ENCODE measurements around the gene GNRHR. TPM values are rescaled to one million over a fixed set of nuclear protein-coding genes. Genes with fewer than 3 reads are reported as not detected.

The GNRHR gene
- total and polyA plus RNA-seq, 10 donors = 0.37 TPM; not detected in 9

DNA sequence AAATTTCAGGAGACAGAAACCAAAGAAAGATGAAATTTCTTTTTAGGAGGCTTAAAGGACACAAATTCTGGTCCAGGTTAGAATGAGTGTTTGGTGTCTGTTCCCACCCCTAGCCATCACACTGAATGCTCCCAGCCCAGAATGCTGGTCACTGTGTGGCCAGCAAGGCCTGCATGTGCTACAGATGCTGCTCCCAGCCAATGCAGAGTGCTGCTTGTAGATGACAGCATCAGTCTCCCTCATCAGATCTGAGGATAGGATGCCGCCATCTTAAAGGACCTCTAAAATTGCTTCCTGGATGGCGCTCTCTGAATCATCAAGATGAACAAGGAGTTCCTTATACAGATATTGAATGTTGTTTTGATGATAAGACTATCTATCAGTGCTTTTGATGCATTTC lies 35.3 kb downstream of the GNRHR start:
- no peak overlapping the region for H3K4me3 ChIP-seq
- H3K4me1 ChIP-seq = peaks cover 0 to 5% (median 0%) of the 10 kb centered on the region in 6 donors
- no peaks in the 10 kb centered on the region for H3K27me3 ChIP-seq (replicated peaks in 1 of 7)
- peaks cover 0 to 47% (median 8%) of the 10 kb centered on the region in 6 donors for H3K36me3 ChIP-seq
- 94 to 99% (median 99%) methylated on average over 2 of the region's 2 CpGs for WGBS, 5 donors
- H3K27ac ChIP-seq = no peak overlapping the region
- H3K9me3 ChIP-seq = no peaks in the 10 kb centered on the region
- intact Hi-C loops (cut with DNase I; ENCODE audit: low total_unique reads) = no loop called here
- no peak for DNase-seq
- TF ChIP-seq POLR2AphosphoS5 (IDR thresholded peaks at IDR 0.05) (no peak), POLR2A (IDR thresholded peaks at IDR 0.05) (no peak), CTCF (IDR thresholded peaks at IDR 0.05 in 8 of 11, conservative IDR thresholded peaks at IDR 0.05 in 3 of 11) (no peak)

- no peak for DNase-seq
- 95 to 100% (median 98%) methylated on average over 2 of the region's 2 CpGs for WGBS, 5 donors
- intact Hi-C loops (cut with DNase I; ENCODE audit: low total_unique reads) = no loop called here
- TF ChIP-seq POLR2AphosphoS5 (IDR thresholded peaks at IDR 0.05) = no peak
- TF ChIP-seq CTCF (IDR thresholded peaks at IDR 0.05 in 8 of 11, conservative IDR thresholded peaks at IDR 0.05 in 3 of 11) = no peak
- TF ChIP-seq POLR2A (IDR thresholded peaks at IDR 0.05) = no peak
- Histone ChIP-seq H3K36me3 (peaks cover 0 to 51% (median 8%) of the 10 kb centered on the region in 6 donors), H3K4me1 (peaks cover 0 to 15% (median 0%) of the 10 kb centered on the region in 6 donors), H3K9me3 (no peaks in the 10 kb centered on the region), H3K4me3 (no peak overlapping the region), H3K27me3 (replicated peaks in 1 of 7) (no peaks in the 10 kb centered on the region), H3K27ac (no peak overlapping the region)
Measured at GRCh38 chr4:67717586-67717985, 36.6 kb downstream of the GNRHR start.

- 81 to 99% (median 89%) methylated on average over 6 of the region's 6 CpGs for WGBS, 5 donors
- H3K27me3 ChIP-seq (replicated peaks in 1 of 7) = no peaks in the 10 kb centered on the region
- H3K27ac ChIP-seq = no peak overlapping the region
- H3K9me3 ChIP-seq = no peaks in the 10 kb centered on the region
- peaks cover 0 to 40% (median 0%) of the 10 kb centered on the region in 6 donors for H3K36me3 ChIP-seq
- intact Hi-C loops (cut with DNase I; ENCODE audit: low total_unique reads) = no loop called here
- TF ChIP-seq POLR2A (IDR thresholded peaks at IDR 0.05) = no peak
- peaks cover 0 to 15% (median 0%) of the 10 kb centered on the region in 6 donors for H3K4me1 ChIP-seq
- no peak overlapping the region for H3K4me3 ChIP-seq
- no peak for DNase-seq
Measured at GRCh38 chr4:67714955-67715354, 39.2 kb downstream of the GNRHR start.

- Histone ChIP-seq H3K27ac (no peak overlapping the region), H3K4me1 (peaks cover 0 to 15% (median 0%) of the 10 kb centered on the region in 6 donors), H3K9me3 (no peaks in the 10 kb centered on the region), H3K4me3 (no peak overlapping the region), H3K27me3 (replicated peaks in 1 of 7) (no peaks in the 10 kb centered on the region), H3K36me3 (peaks cover 0 to 41% (median 0%) of the 10 kb centered on the region in 6 donors)
- WGBS, 5 donors = 70 to 92% (median 84%) methylated on average over 1 of the region's 1 CpG
- DNase-seq = no peak
- TF ChIP-seq CTCF (IDR thresholded peaks at IDR 0.05 in 8 of 11, conservative IDR thresholded peaks at IDR 0.05 in 3 of 11) (no peak), POLR2A (IDR thresholded peaks at IDR 0.05) (no peak), POLR2AphosphoS5 (IDR thresholded peaks at IDR 0.05) (no peak)
- intact Hi-C loops (cut with DNase I; ENCODE audit: low total_unique reads) = no loop called here
Measured at GRCh38 chr4:67714248-67714583, 40.0 kb downstream of the GNRHR start.

Measured in spleen (tissue), 11 donors.